Esophagus squamous epithelium (tissue), 5 donors: ENCODE results near the gene ST8SIA1. TPM values are rescaled to one million over a fixed set of nuclear protein-coding genes. Genes with fewer than 3 reads are reported as not detected.

ENCODE experiments used
- DNase-seq: peaks from one replicate; lab custom pipeline; 2025; lab: John Stamatoyannopoulos, UW
- H3K27ac ChIP-seq, 4 donors: fragments of 200-600 bp; sonication (generic); one replicate each; pipeline ENCODE4 v1.5.1; 2016 to 2019; ENCODE audit warnings: mild to moderate bottlenecking in 1 of 4
- H3K27me3 ChIP-seq, 4 donors: fragments of 200-600 bp; sonication (generic); 1 replicate in 3 of 4; 2 replicates in 1 of 4; pipeline versions ENCODE4 v1.5.1 to v1.6.0; 2017 to 2021; ENCODE audit warnings: antibody characterized with exemption in 1 of 4
- H3K36me3 ChIP-seq, 3 donors: fragments of 200-600 bp; sonication (generic); one replicate each; pipeline ENCODE4 v1.5.1; 2016 to 2019
- H3K4me1 ChIP-seq, 3 donors: fragments of 200-600 bp; sonication (generic); one replicate each; pipeline ENCODE4 v1.5.1; 2017 to 2019
- H3K4me3 ChIP-seq, 4 donors: fragments of 200-600 bp; sonication (generic); 1 replicate in 3 of 4; 2 replicates in 1 of 4; pipeline ENCODE4 v1.5.1; 2016 to 2019; ENCODE audit warnings: mild to moderate bottlenecking in 2 of 4, moderate library complexity in 1 of 4
- H3K9me3 ChIP-seq, 3 donors: fragments of 200-600 bp; sonication (generic); one replicate each; pipeline ENCODE4 v1.5.1; 2016 to 2019
- POLR2A ChIP-seq, 4 donors: fragments of 450-650 bp; IDR thresholded peaks; one replicate each; pipeline ENCODE4 v1.6.1; 2017; ENCODE audit warnings: antibody characterized with exemption in 4 of 4, mild to moderate bottlenecking in 4 of 4, moderate library complexity in 3 of 4
- WGBS, 2 donors: methylation state at CpG; one replicate each; pipeline ENCODE4 v1.1.5; 2018; 5-methylcytosine and 5-hydroxymethylcytosine counted together
- intact Hi-C: fragments of 100-400 bp; cut with DNase I; formaldehyde crosslinking; loops from one replicate; pipeline ENCODE4 v1.15.0; 2022
- total RNA-seq, 4 donors: library from RNA; depleted of rRNA; stranded (reverse); fragments of >200 nt; gene quantifications; one replicate each; pipeline ENCODE4 v1.1.0, GENCODE V29; 2016
- TF ChIP-seq, protein P1 (sequence below), 6 experiments: fragments of 450-650 bp in 4 of 6; fragments of 200-600 bp in 2 of 6; sonication (generic) in 2 of 6; IDR thresholded peaks; one replicate each; pipeline ENCODE4 v1.5.1; 2016 to 2019; ENCODE audit warnings: antibody characterized with exemption in 6 of 6, mild to moderate bottlenecking in 4 of 6, moderate library complexity in 4 of 6
- donor health status: DM: yes; HTN: yes; CAD: no.

Gene ST8SIA1
- total RNA-seq, 4 donors from 2014 or later, result 0.38 to 5.3 (median 1.0) TPM

DNA sequence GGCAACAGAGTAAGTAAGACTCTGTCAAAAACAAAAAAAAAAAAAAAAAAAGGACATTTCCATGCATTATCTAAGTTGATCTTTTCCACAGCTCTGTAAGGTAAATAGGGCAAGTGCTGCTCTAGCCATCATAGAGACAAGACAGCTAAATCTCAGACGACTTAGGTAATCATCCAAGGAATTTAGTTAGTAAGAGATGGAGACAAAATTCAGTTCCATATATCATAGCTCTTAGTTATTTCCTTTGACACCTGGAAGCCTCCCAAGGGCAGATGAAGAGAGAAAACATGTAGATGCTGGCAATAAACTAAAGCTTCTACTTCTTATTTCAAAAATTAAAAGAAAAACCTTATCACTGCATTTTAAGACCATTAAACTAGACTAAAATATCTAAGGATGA, 48.7 kb downstream of the ST8SIA1 start:
- intact Hi-C loops, result no loop called here
- no peaks in the 10 kb centered on the region for H3K9me3 ChIP-seq
- H3K27me3 ChIP-seq, result no peaks in the 10 kb centered on the region
- H3K27ac ChIP-seq, result no peak overlapping the region
- no peak for DNase-seq
- H3K4me3 ChIP-seq, result no peak overlapping the region
- TF ChIP-seq, protein P1, sequence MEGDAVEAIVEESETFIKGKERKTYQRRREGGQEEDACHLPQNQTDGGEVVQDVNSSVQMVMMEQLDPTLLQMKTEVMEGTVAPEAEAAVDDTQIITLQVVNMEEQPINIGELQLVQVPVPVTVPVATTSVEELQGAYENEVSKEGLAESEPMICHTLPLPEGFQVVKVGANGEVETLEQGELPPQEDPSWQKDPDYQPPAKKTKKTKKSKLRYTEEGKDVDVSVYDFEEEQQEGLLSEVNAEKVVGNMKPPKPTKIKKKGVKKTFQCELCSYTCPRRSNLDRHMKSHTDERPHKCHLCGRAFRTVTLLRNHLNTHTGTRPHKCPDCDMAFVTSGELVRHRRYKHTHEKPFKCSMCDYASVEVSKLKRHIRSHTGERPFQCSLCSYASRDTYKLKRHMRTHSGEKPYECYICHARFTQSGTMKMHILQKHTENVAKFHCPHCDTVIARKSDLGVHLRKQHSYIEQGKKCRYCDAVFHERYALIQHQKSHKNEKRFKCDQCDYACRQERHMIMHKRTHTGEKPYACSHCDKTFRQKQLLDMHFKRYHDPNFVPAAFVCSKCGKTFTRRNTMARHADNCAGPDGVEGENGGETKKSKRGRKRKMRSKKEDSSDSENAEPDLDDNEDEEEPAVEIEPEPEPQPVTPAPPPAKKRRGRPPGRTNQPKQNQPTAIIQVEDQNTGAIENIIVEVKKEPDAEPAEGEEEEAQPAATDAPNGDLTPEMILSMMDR (IDR thresholded peaks at IDR 0.05), result no peak
- no peak for TF ChIP-seq POLR2A (IDR thresholded peaks at IDR 0.05)
- WGBS, 2 donors, result 20 to 23% methylated on average over 1 of the region's 1 CpG
- no peaks in the 10 kb centered on the region for H3K36me3 ChIP-seq
- H3K4me1 ChIP-seq, result peaks cover 0 to 48% (median 20%) of the 10 kb centered on the region in 3 donors

DNA sequence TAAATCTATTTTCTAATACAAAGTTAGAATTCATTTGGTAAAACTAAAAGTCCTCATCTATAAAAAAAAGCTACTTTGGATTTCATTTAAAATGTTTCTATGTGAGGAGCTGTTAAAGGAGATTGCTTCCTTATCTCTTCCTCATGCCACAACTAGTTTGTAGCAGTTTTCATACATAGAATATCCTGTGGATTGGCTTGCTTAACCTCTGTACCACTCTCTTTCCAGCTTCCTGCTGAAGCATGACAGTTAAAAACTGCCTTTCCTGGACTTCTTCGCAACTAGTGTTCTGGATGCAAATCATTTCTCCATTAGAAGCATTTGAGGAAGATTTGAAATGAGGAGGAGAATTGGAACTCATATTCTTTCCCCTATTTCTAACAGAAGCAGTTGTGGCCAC, 49.6 kb downstream of the ST8SIA1 start:
- no peaks in the 10 kb centered on the region for H3K27me3 ChIP-seq
- H3K9me3 ChIP-seq, result no peaks in the 10 kb centered on the region
- H3K27ac ChIP-seq, result no peak overlapping the region
- peaks cover 0 to 48% (median 20%) of the 10 kb centered on the region in 3 donors for H3K4me1 ChIP-seq
- WGBS, 2 donors, result 47 to 67% methylated on average over 1 of the region's 1 CpG
- TF ChIP-seq, protein P1 (IDR thresholded peaks at IDR 0.05), result no peak
- no peak for TF ChIP-seq POLR2A (IDR thresholded peaks at IDR 0.05)
- DNase-seq, result no peak
- H3K4me3 ChIP-seq, result no peak overlapping the region
- intact Hi-C loops, result no loop called here
- no peaks in the 10 kb centered on the region for H3K36me3 ChIP-seq

DNA sequence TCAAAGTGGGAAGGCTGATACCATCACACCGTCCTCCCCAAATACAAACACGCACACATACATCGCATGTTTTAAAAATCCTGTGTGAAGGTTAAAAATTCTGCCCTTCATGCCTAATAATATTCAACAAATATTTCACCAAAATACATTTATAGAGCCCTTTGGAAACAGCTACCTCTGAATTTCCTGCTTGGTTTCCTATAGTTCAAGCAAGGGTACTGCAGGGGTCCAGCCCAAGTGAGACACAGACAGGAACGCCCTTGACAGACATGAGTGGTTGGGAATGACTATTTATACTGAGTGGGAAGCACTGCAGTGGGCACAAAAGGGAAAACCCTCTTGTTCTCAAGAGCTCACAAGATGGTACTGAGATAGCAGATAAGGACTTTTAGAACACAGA, 51.0 kb downstream of the ST8SIA1 start:
- WGBS, 2 donors, result 63 to 67% methylated on average over 3 to 4 of the region's 4 CpGs

DNA sequence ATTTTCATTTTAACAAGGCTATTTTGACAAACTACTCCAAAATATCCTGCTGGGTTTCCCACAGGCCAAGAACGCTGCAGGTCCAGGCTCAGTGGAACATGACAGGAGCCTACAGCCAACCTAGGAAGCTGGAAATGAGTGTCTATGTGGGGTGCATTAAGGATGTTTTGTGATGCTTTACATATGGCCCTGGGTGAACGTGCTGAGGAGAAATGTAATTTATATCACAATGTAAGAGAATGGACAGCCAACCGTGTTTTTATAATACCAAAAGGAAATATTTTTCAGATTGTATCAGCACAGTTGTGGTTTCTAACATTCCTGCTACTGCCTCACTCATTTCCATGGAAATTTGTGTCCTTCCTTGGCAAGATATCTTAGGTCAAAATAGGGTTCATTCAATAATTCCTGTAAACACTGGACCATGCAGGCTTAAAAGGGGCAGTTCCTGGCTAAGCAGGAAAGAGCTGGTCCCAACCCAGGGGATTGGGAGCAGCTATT, 51.5 kb downstream of the ST8SIA1 start:
- H3K36me3 ChIP-seq, result no peaks in the 10 kb centered on the region
- TF ChIP-seq, protein P1 (IDR thresholded peaks at IDR 0.05), result no peak
- no peak for TF ChIP-seq POLR2A (IDR thresholded peaks at IDR 0.05)
- intact Hi-C loops, result no loop called here

More for the DNA sequence above, 51.0 kb downstream of the ST8SIA1 start:
- Histone ChIP-seq H3K36me3 (no peaks in the 10 kb centered on the region), H3K9me3 (no peaks in the 10 kb centered on the region), H3K4me3 (no peak overlapping the region), H3K27me3 (no peaks in the 10 kb centered on the region), H3K4me1 (peaks cover 0 to 48% (median 20%) of the 10 kb centered on the region in 3 donors), H3K27ac (peak overlapping the region in 3 of 4 donors; percentile 48 to 79 (median 64))
- TF ChIP-seq, protein P1 (IDR thresholded peaks at IDR 0.05), result peak in 1 of 6 experiments; percentile 17
- TF ChIP-seq POLR2A (IDR thresholded peaks at IDR 0.05), result no peak
- intact Hi-C loops, result no loop called here
- DNase-seq, result no peak

DNA sequence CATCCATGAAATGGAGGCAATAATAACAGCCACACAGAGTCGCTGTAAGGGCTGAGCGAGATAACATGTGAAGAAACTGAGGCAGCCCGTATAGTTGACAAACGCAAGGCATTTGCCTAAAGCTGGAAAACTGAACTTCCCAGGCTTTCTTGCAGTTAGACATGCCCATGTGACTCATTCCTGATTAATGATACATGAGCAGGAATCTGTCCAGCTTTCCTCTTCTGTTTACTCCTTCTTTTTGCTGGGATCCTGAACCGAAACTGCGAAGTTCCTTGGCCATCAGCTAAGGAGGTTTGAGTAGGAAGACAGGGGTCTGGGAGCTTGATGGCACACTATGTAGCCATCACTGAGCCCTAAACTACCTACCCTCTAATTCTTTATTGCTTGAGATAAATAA, 52.2 kb downstream of the ST8SIA1 start:
- no peaks in the 10 kb centered on the region for H3K27me3 ChIP-seq
- intact Hi-C loops, result no loop called here
- H3K27ac ChIP-seq, result peak overlapping the region; percentile 48 to 85 (median 66)
- H3K4me3 ChIP-seq, result peak overlapping the region in 1 of 4 donors; percentile 47
- H3K36me3 ChIP-seq, result no peaks in the 10 kb centered on the region
- no peak for TF ChIP-seq POLR2A (IDR thresholded peaks at IDR 0.05)
- TF ChIP-seq, protein P1 (IDR thresholded peaks at IDR 0.05), result no peak
- 44 to 45% methylated on average over 6 of the region's 6 CpGs for WGBS, 2 donors
- no peaks in the 10 kb centered on the region for H3K9me3 ChIP-seq
- peaks cover 0 to 44% (median 20%) of the 10 kb centered on the region in 3 donors for H3K4me1 ChIP-seq
- no peak for DNase-seq

More for the DNA sequence above, 51.5 kb downstream of the ST8SIA1 start:
- no peaks in the 10 kb centered on the region for H3K9me3 ChIP-seq
- WGBS, 2 donors, result 34 to 50% methylated on average over 3 of the region's 3 CpGs
- peaks cover 0 to 43% (median 20%) of the 10 kb centered on the region in 3 donors for H3K4me1 ChIP-seq
- DNase-seq, result no peak
- peak overlapping the region; percentile 48 to 79 (median 59) for H3K27ac ChIP-seq
- no peak overlapping the region for H3K4me3 ChIP-seq
- no peaks in the 10 kb centered on the region for H3K27me3 ChIP-seq
